HepG2 (cell line): ENCODE measurements around the gene PPRC1. TPM values are rescaled to one million over a fixed set of nuclear protein-coding genes. Genes with fewer than 3 reads are reported as not detected.
A peak's percentile ranks its signal among the peaks of the same experiment; 100 is the strongest.

ENCODE experiments used
- ASH2L ChIP-seq: fragments of 300-600, 200-600 bp; sonication (generic); IDR thresholded peaks from 2 replicates; pipeline ENCODE4 v1.7.0; 2017; ENCODE audit warnings: low read depth, mild to moderate bottlenecking, moderate library complexity, mixed read lengths, low read length; ENCODE audit not compliant: insufficient read length
- HDAC2 ChIP-seq: sonication (generic); formaldehyde crosslinking; IDR thresholded peaks from 2 replicates; pipeline ENCODE4 v1.4.0; 2020; ENCODE audit warnings: missing genetic modification reagents
- HES4 ChIP-seq: sonication (generic); formaldehyde crosslinking; IDR thresholded peaks from 2 replicates; pipeline ENCODE4 v1.9.0; 2021; ENCODE audit warnings: mild to moderate bottlenecking, missing genetic modification reagents, borderline replicate concordance
- HMG20B ChIP-seq: conservative IDR thresholded peaks from 2 replicates; pipeline ENCODE4 v1.6.1; 2016; ENCODE audit warnings: missing genetic modification reagents, missing compliant biosample characterization
- NFKB2 ChIP-seq: sonication (generic); formaldehyde crosslinking; IDR thresholded peaks from 2 replicates; pipeline ENCODE4 v1.4.0; 2020; ENCODE audit warnings: missing genetic modification reagents, borderline replicate concordance
- SETDB1 ChIP-seq: sonication (generic); formaldehyde crosslinking; IDR thresholded peaks from 2 replicates; pipeline ENCODE4 v1.5.1; 2020; ENCODE audit warnings: missing genetic modification reagents, mild to moderate bottlenecking, borderline replicate concordance
- SP2 ChIP-seq: sonication (generic); formaldehyde crosslinking; IDR thresholded peaks from 2 replicates; pipeline ENCODE4 v1.5.1; 2020; ENCODE audit warnings: mild to moderate bottlenecking, missing genetic modification reagents
- YEATS4 ChIP-seq: sonication (generic); formaldehyde crosslinking; IDR thresholded peaks from 2 replicates; pipeline ENCODE4 v1.4.0; 2020; ENCODE audit warnings: missing genetic modification reagents, borderline replicate concordance
- ZFYVE20 ChIP-seq: sonication (generic); formaldehyde crosslinking; IDR thresholded peaks from 2 replicates; pipeline ENCODE4 v1.8.0; 2023; ENCODE audit warnings: low read depth, mild to moderate bottlenecking, moderate library complexity, missing genetic modification reagents, borderline replicate concordance
- ZNF124 ChIP-seq: sonication (generic); formaldehyde crosslinking; IDR thresholded peaks from 2 replicates; pipeline ENCODE4 v1.4.0; 2020; ENCODE audit warnings: missing genetic modification reagents
- ZNF646 ChIP-seq: sonication (generic); formaldehyde crosslinking; IDR thresholded peaks from 2 replicates; pipeline ENCODE4 v1.9.0; 2021; ENCODE audit warnings: mild to moderate bottlenecking, missing genetic modification reagents
- ZNF652 ChIP-seq: IDR thresholded peaks from 2 replicates; pipeline ENCODE4 v1.6.1; 2016; ENCODE audit warnings: low read depth, borderline replicate concordance
- ZNF770 ChIP-seq: sonication (generic); formaldehyde crosslinking; IDR thresholded peaks from 2 replicates; pipeline ENCODE4 v1.5.0; 2020; ENCODE audit warnings: mild to moderate bottlenecking, missing genetic modification reagents
- ZNF782 ChIP-seq: sonication (generic); formaldehyde crosslinking; IDR thresholded peaks from 2 replicates; pipeline ENCODE4 v1.4.0; 2020; ENCODE audit warnings: missing genetic modification reagents, mild to moderate bottlenecking, borderline replicate concordance
- polyA plus RNA-seq, 8 experiments: library from polyadenylated mRNA; depleted of rRNA in 3 of 8; stranded (reverse) in 7 of 8; unstranded in 1 of 8; fragments of >200 nt; fragmentation: Illumina TruSeq in 4 of 8; extraction: Trizol in 4 of 8; gene quantifications; 2 replicates each; pipeline versions ENCODE4 v1.2.1 to v1.2.3, GENCODE V29; 2011 to 2016; ENCODE audit warnings: low read depth in 4 of 8, missing spikeins in 1 of 8, mixed read lengths in 1 of 8; ENCODE audit not compliant: insufficient read depth in 1 of 8
- total RNA-seq, 5 experiments: library from RNA; depleted of rRNA; stranded (reverse); fragments of >200 nt; fragmentation: Illumina TruSeq; extraction: Trizol; gene quantifications; 2 replicates each; pipeline ENCODE4 v1.2.3, GENCODE V29; 2016; ENCODE audit warnings: low read depth in 1 of 5

The PPRC1 gene
- total and polyA plus RNA-seq, 2 of the 13 experiments (the other 11 are each of a cell fraction or from before 2014, with no cell fraction given) = 18.7 to 24.2 TPM

GRCh38 chr10:102151774-102152544, 19.1 kb downstream of the PPRC1 start, which contains the start of gene NOLC1 (continued):
- peak; percentile 50; the same call in 1 of the 2 replicates for TF ChIP-seq ZNF770 (CRISPR knock-in tag)
- 0 out of 2 replicates have a peak, but pooled peaks have one; percentile 33 for TF ChIP-seq ZNF652 (CRISPR knock-in tag)
- TF ChIP-seq SP2 = peak; percentile 82
- TF ChIP-seq ZNF782 (CRISPR knock-in tag) = no peak
- peak; percentile 95; the same call in 1 of the 2 replicates for TF ChIP-seq NFKB2 (CRISPR knock-in tag)
- peak; percentile 97 for TF ChIP-seq YEATS4 (CRISPR knock-in tag)
- peak; percentile 64 for TF ChIP-seq ASH2L
- no peak for TF ChIP-seq HMG20B (CRISPR knock-in tag)
- no peak for TF ChIP-seq ZNF646
- TF ChIP-seq ZFYVE20 = peak; percentile 35; the same call in 1 of the 2 replicates
- peak; percentile 73 for TF ChIP-seq ZNF124
- no peak for TF ChIP-seq SETDB1 (CRISPR knock-in tag)
- TF ChIP-seq HDAC2 (CRISPR knock-in tag) = peak; percentile 67; the same call in 1 of the 2 replicates
- peak; percentile 74 for TF ChIP-seq HES4 (CRISPR knock-in tag)
